Panc1 (cell line): ENCODE measurements around the gene IFI44L. TPM values are rescaled to one million over a fixed set of nuclear protein-coding genes. Genes with fewer than 3 reads are reported as not detected.

Experiments
- ATAC-seq: fragments of 200-7000 bp; cut with Tn5 transposase; 2 replicates; pipeline ENCODE4 v1.9.1; 2020; ENCODE audit warnings: mild to moderate bottlenecking, moderate library complexity
- BruUV-seq: library from RNA; stranded (reverse); fragments of 400-500 nt; replicated peaks from 2 replicates; lab custom pipeline; 2021; lab: Mats Ljungman, UMichigan
- CTCF ChIA-PET: fragments of 300-600 bp; sonication (Branson Sonifier 250); formaldehyde crosslinking; loops from one replicate; lab custom pipeline; 2022; ENCODE audit warnings: antibody characterized with exemption; lab: Charles Lee
- POLR2A ChIA-PET: fragments of 300-600 bp; sonication (Branson Sonifier 250); formaldehyde crosslinking; loops from one replicate; lab custom pipeline; 2022; ENCODE audit warnings: antibody characterized with exemption; lab: Charles Lee
- DNase-seq: peaks from one replicate; pipeline ENCODE4 v3.0.0-alpha.2; 2010; ENCODE audit warnings: low read depth, low spot score
- H3K27ac ChIP-seq: 2 replicates; pipeline ENCODE4 v1.5.1; 2011; ENCODE audit warnings: mild to moderate bottlenecking, low read length, inconsistent platforms
- H3K27me3 ChIP-seq: fragments of 200-500 bp; sonication (Bioruptor generic); 2 replicates; pipeline ENCODE4 v1.6.0; 2014; ENCODE audit warnings: low read length, inconsistent platforms; ENCODE audit not compliant: control insufficient read depth, insufficient read depth
- H3K36me3 ChIP-seq: fragments of 200-500 bp; sonication (Bioruptor generic); 2 replicates; pipeline ENCODE4 v1.5.1; 2014; ENCODE audit warnings: inconsistent platforms, mild to moderate bottlenecking, low read length, moderate library complexity; ENCODE audit not compliant: control insufficient read depth, insufficient read depth
- H3K4me1 ChIP-seq: 2 replicates; pipeline ENCODE4 v1.5.1; 2011; ENCODE audit warnings: inconsistent platforms, mild to moderate bottlenecking, low read length, moderate library complexity; ENCODE audit not compliant: control insufficient read depth, insufficient read depth
- H3K4me3 ChIP-seq, 2 experiments: 2 replicates each; pipeline ENCODE4 v1.5.1; 2011 to 2012; ENCODE audit warnings: low read depth in 2 of 2, low read length in 2 of 2, mild to moderate bottlenecking in 2 of 2, inconsistent platforms in 1 of 2, moderate library complexity in 1 of 2
- H3K9me3 ChIP-seq: fragments of 200-500 bp; sonication (Bioruptor generic); 2 replicates; pipeline ENCODE4 v1.5.1; 2014; ENCODE audit warnings: low read depth, mild to moderate bottlenecking, inconsistent platforms, low read length, moderate library complexity; ENCODE audit not compliant: control insufficient read depth, insufficient read depth
- CTCF ChIP-seq: fragments of 450-650 bp; IDR thresholded peaks from 2 replicates; pipeline ENCODE4 v1.5.1; 2017; ENCODE audit warnings: mild to moderate bottlenecking
- POLR2AphosphoS5 ChIP-seq: IDR thresholded peaks from 2 replicates; pipeline ENCODE4 v1.6.1; 2012; ENCODE audit warnings: mild to moderate bottlenecking, low read depth, low read length, moderate library complexity
- SIN3A ChIP-seq: IDR thresholded peaks from 2 replicates; pipeline ENCODE4 v1.6.1; 2012; ENCODE audit warnings: low read depth, mild to moderate bottlenecking, low read length, moderate library complexity, borderline replicate concordance; ENCODE audit not compliant: insufficient read depth
- TCF7L2 ChIP-seq: IDR thresholded peaks from 2 replicates; pipeline ENCODE4 v1.6.1; 2011; ENCODE audit warnings: mild to moderate bottlenecking, low read depth, low read length, inconsistent platforms
- in situ Hi-C: cut with HindIII; loops from 2 replicates; pipeline ENCODE4 v1.10.0; 2016; ENCODE audit warnings: low sequenced_read_pairs, low pct_unique_long_range_greater_than_20kb
- intact Hi-C: fragments of 100-400 bp; cut with micrococcal nuclease; formaldehyde crosslinking; loops from one replicate; pipeline ENCODE4 v1.10.0; 2022; ENCODE audit not compliant: unreplicated experiment
- total RNA-seq: library from RNA; stranded (reverse); gene quantifications from one replicate; pipeline ENCODE4 v1.2.1, GENCODE V29; 2021; ENCODE audit not compliant: unreplicated experiment
- TF ChIP-seq, protein P1 (sequence below), 2 experiments: IDR thresholded peaks; 2 replicates each; pipeline ENCODE4 v1.6.1; 2011 to 2012; ENCODE audit warnings: low read depth in 2 of 2, control low read depth in 1 of 2, low read length in 1 of 2, mild to moderate bottlenecking in 1 of 2, moderate library complexity in 1 of 2; ENCODE audit not compliant: insufficient read depth in 1 of 2

IFI44L gene
- total RNA-seq, 1 experiment from 2014 or later = 0.10 TPM

DNA sequence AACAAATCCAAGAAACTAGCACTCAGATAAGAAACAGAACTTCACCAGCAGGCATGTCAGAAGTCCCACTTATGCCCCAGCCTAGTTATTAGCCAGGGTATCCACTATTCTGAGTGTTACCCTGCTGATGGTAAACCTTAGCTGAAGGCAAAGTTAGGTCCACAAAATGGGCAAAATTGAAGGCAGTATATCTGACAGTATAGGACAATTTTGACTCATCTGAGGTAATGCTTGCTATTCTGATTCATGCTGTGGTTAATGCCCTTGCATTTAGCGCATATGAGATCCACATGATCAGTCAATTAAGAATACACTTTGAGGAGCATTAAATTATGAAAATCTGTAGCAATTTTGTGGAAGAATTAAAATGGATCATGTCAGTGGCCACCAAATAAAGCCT is 44.5 kb downstream of the IFI44L start:
- Histone ChIP-seq H3K4me1 (no peaks in the 10 kb centered on the region), H3K36me3 (no peaks in the 10 kb centered on the region), H3K9me3 (no peaks in the 10 kb centered on the region), H3K27ac (no peak overlapping the region), H3K27me3 (no peaks in the 10 kb centered on the region), H3K4me3 (no peak overlapping the region)
- no peak for ATAC-seq
- ChIA-PET POLR2A (no interaction called here), CTCF (no interaction called here)
- in situ Hi-C loops (no loop called here), intact Hi-C loops (no loop called here)
- no TSS peak for BruUV-seq
- DNase-seq = no peak
- no peak for TF ChIP-seq CTCF
- TF ChIP-seq POLR2AphosphoS5 = no peak
- TF ChIP-seq TCF7L2 = no peak
- TF ChIP-seq, protein P1, sequence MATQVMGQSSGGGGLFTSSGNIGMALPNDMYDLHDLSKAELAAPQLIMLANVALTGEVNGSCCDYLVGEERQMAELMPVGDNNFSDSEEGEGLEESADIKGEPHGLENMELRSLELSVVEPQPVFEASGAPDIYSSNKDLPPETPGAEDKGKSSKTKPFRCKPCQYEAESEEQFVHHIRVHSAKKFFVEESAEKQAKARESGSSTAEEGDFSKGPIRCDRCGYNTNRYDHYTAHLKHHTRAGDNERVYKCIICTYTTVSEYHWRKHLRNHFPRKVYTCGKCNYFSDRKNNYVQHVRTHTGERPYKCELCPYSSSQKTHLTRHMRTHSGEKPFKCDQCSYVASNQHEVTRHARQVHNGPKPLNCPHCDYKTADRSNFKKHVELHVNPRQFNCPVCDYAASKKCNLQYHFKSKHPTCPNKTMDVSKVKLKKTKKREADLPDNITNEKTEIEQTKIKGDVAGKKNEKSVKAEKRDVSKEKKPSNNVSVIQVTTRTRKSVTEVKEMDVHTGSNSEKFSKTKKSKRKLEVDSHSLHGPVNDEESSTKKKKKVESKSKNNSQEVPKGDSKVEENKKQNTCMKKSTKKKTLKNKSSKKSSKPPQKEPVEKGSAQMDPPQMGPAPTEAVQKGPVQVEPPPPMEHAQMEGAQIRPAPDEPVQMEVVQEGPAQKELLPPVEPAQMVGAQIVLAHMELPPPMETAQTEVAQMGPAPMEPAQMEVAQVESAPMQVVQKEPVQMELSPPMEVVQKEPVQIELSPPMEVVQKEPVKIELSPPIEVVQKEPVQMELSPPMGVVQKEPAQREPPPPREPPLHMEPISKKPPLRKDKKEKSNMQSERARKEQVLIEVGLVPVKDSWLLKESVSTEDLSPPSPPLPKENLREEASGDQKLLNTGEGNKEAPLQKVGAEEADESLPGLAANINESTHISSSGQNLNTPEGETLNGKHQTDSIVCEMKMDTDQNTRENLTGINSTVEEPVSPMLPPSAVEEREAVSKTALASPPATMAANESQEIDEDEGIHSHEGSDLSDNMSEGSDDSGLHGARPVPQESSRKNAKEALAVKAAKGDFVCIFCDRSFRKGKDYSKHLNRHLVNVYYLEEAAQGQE (IDR thresholded peaks at IDR 0.05; ENCODE audit: insufficient read depth in 1 of 2, low read depth in 2 of 2, low read length in 1 of 2) = no peak
- no peak for TF ChIP-seq SIN3A

DNA sequence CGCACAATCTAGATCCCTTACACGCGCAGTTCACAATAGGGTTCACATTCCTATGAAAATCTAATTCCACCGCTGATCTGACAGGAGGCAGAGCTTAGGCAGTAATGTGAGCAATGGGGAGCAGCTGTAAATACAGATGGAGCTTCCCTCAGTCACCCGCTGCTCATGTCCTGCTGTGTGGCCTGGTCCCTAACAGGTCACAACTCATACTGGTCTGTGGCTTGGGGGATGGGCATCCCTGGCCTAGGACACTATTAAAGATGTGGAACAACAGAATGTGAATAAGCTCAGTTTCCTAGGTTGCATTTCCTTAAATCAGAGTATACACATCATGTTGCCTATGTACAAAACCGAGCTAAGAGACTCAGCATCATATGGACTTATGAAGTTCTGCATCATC is 45.6 kb downstream of the IFI44L start:
- Histone ChIP-seq H3K9me3 (no peaks in the 10 kb centered on the region), H3K27ac (no peak overlapping the region), H3K4me1 (no peaks in the 10 kb centered on the region), H3K36me3 (no peaks in the 10 kb centered on the region), H3K4me3 (no peak overlapping the region), H3K27me3 (no peaks in the 10 kb centered on the region)
- ChIA-PET POLR2A (no interaction called here), CTCF (no interaction called here)
- intact Hi-C loops (no loop called here), in situ Hi-C loops (no loop called here)
- no peak for DNase-seq
- BruUV-seq = no TSS peak
- no peak for ATAC-seq
- TF ChIP-seq TCF7L2 = no peak
- TF ChIP-seq POLR2AphosphoS5 = no peak
- TF ChIP-seq CTCF = no peak
- TF ChIP-seq SIN3A = no peak
- TF ChIP-seq, protein P1 (IDR thresholded peaks at IDR 0.05; ENCODE audit: insufficient read depth in 1 of 2, low read depth in 2 of 2, low read length in 1 of 2) = no peak
